Uterus (tissue), 4 donors: ENCODE measurements around the gene ESRRA. TPM values are rescaled to one million over a fixed set of nuclear protein-coding genes. Genes with fewer than 3 reads are reported as not detected.

Source experiments
- DNase-seq, 2 donors: peaks; one replicate each; pipeline ENCODE4 v3.0.0-alpha.2; 2019 to 2020
- H3K27ac ChIP-seq, 2 donors: fragments of 200-600 bp; sonication (generic); 1 replicate in 1 of 2; 2 replicates in 1 of 2; pipeline ENCODE4 v1.5.1; 2016 to 2018
- H3K27me3 ChIP-seq, 2 donors: fragments of 200-600 bp; sonication (generic); one replicate each; pipeline ENCODE4 v1.5.1; 2018 to 2019; ENCODE audit warnings: control low read depth in 1 of 2
- H3K36me3 ChIP-seq, 2 donors: fragments of 200-600 bp; sonication (generic); one replicate each; pipeline ENCODE4 v1.5.1; 2019; ENCODE audit warnings: control low read depth in 1 of 2
- H3K4me1 ChIP-seq, 2 donors: fragments of 200-600 bp; sonication (generic); one replicate each; pipeline ENCODE4 v1.5.1; 2018 to 2019; ENCODE audit warnings: control low read depth in 1 of 2
- H3K4me3 ChIP-seq, 2 donors: fragments of 200-600 bp; sonication (generic); 1 replicate in 1 of 2; 2 replicates in 1 of 2; pipeline ENCODE4 v1.5.1; 2018 to 2019; ENCODE audit warnings: mild to moderate bottlenecking in 1 of 2
- H3K9me3 ChIP-seq, 2 donors: fragments of 200-600 bp; sonication (generic); one replicate each; pipeline ENCODE4 v1.5.1; 2019; ENCODE audit warnings: control low read depth in 1 of 2
- CTCF ChIP-seq, 4 experiments: fragments of 200-600 bp in 2 of 4; fragments of 450-650 bp in 2 of 4; sonication (generic) in 2 of 4; IDR thresholded peaks; one replicate each; pipeline ENCODE4 v1.5.1; 2016 to 2019; ENCODE audit warnings: antibody characterized with exemption in 4 of 4, mild to moderate bottlenecking in 2 of 4, moderate library complexity in 1 of 4
- POLR2A ChIP-seq, 2 donors: fragments of 450-650 bp; IDR thresholded peaks; one replicate each; pipeline ENCODE4 v1.6.1; 2016; ENCODE audit warnings: antibody characterized with exemption in 2 of 2, mild to moderate bottlenecking in 1 of 2, moderate library complexity in 1 of 2
- intact Hi-C: fragments of 100-400 bp; cut with DNase I; formaldehyde crosslinking; loops from one replicate; pipeline ENCODE4 v1.15.1; 2023; ENCODE audit warnings: low total_unique reads
- total RNA-seq, 4 donors: library from RNA; depleted of rRNA in 3 of 4; stranded (reverse); fragments of >200 nt in 3 of 4; gene quantifications; one replicate each; pipeline versions ENCODE4 v1.1.0 to v1.2.4, GENCODE V29; 2014 to 2023
- donor health status: DM: yes; HTN: yes; CAD: no.

The ESRRA gene
- total RNA-seq, 4 donors from 2014 or later = 12.1 to 49.2 (median 17.5) TPM

DNA sequence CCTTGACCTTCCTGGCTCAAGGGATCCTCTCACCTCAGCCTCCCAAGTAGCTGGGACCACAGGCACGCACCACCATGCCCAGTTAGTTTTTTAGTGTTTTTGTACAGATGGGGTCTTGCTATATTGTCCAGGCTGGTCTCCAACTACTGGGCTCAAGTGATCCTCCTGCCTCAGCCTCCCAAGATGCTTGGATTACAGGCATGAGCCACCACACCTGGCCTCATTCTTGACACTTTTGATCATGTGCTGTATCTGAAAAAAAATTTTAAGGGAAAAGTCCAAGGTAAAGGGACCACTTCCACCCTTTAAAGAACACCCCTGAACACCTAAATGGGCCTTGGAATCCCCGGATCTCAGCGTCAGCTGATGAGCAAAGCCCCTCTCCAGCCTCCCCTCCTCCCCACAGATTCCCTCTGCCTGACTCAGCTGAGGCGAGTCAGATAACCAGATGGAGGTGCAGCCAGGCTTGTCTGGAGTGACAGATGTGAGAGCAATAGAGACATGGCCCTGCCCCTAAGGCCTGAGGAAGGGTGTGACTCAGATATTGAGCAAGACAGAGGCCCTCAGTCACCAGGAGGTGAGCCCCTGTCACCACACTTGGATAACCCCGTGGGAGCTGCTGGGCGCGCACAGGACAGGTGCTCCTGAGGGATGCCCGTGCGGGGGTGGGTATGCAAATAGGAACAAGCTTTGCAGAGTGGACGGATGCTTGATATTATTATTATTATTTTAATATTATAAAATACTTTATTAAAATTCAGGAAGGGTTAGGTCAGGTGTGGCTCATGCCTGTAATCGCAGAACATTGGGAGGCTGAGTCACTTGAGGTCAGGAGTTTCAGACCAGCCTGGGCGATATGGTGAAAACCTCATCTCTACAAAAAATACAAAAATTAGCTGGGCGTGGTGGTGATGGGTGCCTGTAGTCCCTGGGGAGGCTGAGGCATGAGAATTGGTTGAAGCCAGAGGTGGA is 29.7 kb downstream of the ESRRA start:
- Histone ChIP-seq H3K36me3 (no peaks in the 10 kb centered on the region), H3K27ac (no peak overlapping the region), H3K9me3 (no peaks in the 10 kb centered on the region), H3K27me3 (no peaks in the 10 kb centered on the region), H3K4me1 (no peaks in the 10 kb centered on the region), H3K4me3 (no peak overlapping the region)
- TF ChIP-seq POLR2A (IDR thresholded peaks at IDR 0.05) (no peak), CTCF (IDR thresholded peaks at IDR 0.05) (no peak)
- intact Hi-C loops = no loop called here
- DNase-seq = no peak

DNA sequence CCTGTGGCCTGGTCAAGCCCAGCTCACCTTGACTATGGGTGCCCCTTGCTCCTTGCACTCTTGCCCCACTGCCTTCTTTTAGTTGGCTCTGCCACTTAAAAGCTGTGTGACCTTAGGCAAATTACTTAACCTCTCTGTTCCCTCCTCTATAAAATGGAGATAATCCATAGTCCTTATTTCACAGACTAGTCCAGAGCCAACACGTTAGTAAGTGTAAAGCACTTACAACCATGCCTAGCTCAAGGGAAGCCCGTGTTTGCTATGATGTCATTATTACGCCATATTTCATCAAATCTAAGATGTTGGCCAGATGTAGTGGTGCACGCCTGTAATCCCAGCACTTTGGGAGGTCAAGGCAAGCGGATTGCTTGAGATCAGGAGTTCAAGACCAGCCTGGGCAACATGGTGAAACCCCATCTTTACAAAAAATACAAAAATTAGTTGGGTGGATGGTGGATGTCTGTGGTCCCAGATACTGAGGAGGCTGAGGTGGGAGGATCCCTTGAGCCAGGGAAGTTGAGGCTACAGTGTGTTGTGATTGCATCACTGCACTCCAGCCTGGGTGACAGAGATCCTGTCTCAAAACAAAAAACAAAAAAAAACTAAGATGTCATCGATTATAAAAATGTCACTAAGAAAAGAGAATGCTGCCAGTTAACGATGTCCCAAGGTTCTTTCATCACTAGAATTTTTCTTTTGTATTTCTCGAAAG is 32.4 kb downstream of the ESRRA start:
- Histone ChIP-seq H3K36me3 (no peaks in the 10 kb centered on the region), H3K4me3 (no peak overlapping the region), H3K27me3 (no peaks in the 10 kb centered on the region), H3K4me1 (no peaks in the 10 kb centered on the region), H3K27ac (no peak overlapping the region), H3K9me3 (no peaks in the 10 kb centered on the region)
- TF ChIP-seq POLR2A (IDR thresholded peaks at IDR 0.05) = no peak
- TF ChIP-seq CTCF (IDR thresholded peaks at IDR 0.05) = no peak
- no peak for DNase-seq
- intact Hi-C loops = no loop called here

- DNase-seq = no peak
- TF ChIP-seq CTCF (IDR thresholded peaks at IDR 0.05) (no peak), POLR2A (IDR thresholded peaks at IDR 0.05) (no peak)
- H3K27me3 ChIP-seq = no peaks in the 10 kb centered on the region
- H3K9me3 ChIP-seq = no peaks in the 10 kb centered on the region
- H3K4me1 ChIP-seq = no peaks in the 10 kb centered on the region
- H3K4me3 ChIP-seq = no peak overlapping the region
- H3K36me3 ChIP-seq = no peaks in the 10 kb centered on the region
- H3K27ac ChIP-seq = no peak overlapping the region
- intact Hi-C loops = no loop called here
Observed at GRCh38 chr11:64338716-64339115, 33.4 kb downstream of the ESRRA start.

DNA sequence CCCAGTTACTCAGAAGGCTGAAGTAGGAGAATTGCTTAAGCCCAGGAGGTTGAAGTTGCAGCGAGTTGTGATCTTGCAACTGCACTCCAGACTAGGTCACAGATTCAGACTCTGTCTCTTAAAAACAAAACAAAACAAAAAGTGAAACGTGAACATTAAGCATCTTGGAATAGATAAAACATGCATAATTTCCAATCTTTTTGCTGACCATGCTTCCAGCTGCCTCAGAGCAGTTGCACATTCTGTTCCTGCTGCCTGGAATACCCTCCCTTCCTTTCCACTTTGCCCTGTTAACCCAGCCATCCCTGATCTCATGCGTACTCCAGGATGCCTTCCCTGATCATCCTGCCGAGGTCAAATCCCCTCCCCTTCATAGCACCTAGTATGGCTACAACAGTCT is 34.0 kb downstream of the ESRRA start:
- H3K9me3 ChIP-seq = no peaks in the 10 kb centered on the region
- no peak for TF ChIP-seq POLR2A (IDR thresholded peaks at IDR 0.05)
- TF ChIP-seq CTCF (IDR thresholded peaks at IDR 0.05) = no peak
- intact Hi-C loops = no loop called here
- no peaks in the 10 kb centered on the region for H3K4me1 ChIP-seq
- no peaks in the 10 kb centered on the region for H3K27me3 ChIP-seq
- no peaks in the 10 kb centered on the region for H3K36me3 ChIP-seq
- H3K27ac ChIP-seq = no peak overlapping the region
- no peak overlapping the region for H3K4me3 ChIP-seq
- DNase-seq = no peak
